ENCODE measurements around the gene TEDC1. TPM values are rescaled to one million over a fixed set of nuclear protein-coding genes. Genes with fewer than 3 reads are reported as not detected.

The TEDC1 gene
- total RNA-seq, 2 donors from 2014 or later: 9.1 to 23.8 TPM

DNA sequence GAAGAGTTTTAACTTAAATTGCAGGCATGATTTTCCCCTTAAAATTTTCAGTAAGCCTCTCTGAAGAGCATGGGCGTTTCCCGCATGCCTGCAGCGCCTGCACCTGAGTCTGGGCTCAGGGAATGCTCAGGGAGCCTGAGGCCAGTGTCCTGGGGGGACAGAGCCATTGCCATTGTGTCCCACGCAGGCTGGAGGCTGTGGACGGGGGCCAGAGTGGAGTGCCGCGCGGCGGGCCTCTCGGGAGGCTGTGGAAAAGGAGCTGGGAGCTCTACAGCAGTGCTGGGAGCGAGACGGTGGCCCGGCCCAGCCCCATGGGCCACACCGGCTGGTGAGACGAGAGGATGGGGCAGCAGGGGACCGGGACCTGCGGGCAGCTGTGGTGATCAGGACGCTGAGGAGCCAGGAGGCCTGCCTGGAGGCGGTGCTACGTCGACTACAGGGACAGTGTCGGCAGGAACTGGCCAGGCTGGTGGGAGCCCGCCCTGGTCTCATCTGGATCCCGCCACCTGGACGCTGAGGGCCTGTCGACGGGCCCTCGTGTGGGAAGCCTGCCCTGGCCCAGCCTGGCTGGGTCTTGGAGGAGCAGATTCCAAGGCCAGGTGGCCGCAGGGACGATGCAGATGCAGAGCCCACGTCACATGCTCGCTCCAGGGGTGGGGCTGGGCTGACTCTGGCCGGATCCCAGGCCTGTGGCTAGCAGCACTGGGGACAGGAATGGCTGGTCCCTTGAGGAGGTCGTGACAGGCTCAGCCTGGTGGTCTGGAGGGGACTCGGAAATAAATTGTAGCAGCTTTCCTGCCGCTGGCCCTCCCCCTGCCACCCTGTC, 7.6 kb downstream of the TEDC1 start:
- WGBS, 2 experiments (ENCODE audit: insufficient coverage in 1 of 2, insufficient read length in 1 of 2): 89 to 90% methylated on average over 32 to 36 of the region's 36 CpGs
- Mint-ChIP-seq H3K36me3 (ENCODE audit: low read depth) (no peaks in the 10 kb centered on the region), H3K4me3 (no peak overlapping the region), H3K9me3 (no peaks in the 10 kb centered on the region), H3K4me1 (peaks cover 3% of the 10 kb centered on the region), H3K27ac (peak overlapping the region; percentile 30), H3K27me3 (ENCODE audit: insufficient read depth) (no peaks in the 10 kb centered on the region)
- H3K27me3 ChIP-seq (ENCODE audit: control insufficient read depth, insufficient read depth, low read length, poor library complexity, severe bottlenecking): no peaks in the 10 kb centered on the region
- no peaks in the 10 kb centered on the region for H3K36me3 ChIP-seq (ENCODE audit: control insufficient read depth, insufficient read depth, low read length)
- no peak for TF ChIP-seq CTCF (conservative IDR thresholded peaks at IDR 0.05)
- peak overlapping the region; percentile 82 for H3K27ac ChIP-seq (ENCODE audit: low read depth, low read length)
- no peak overlapping the region for H3K4me3 ChIP-seq (ENCODE audit: low read length)
- no peaks in the 10 kb centered on the region for H3K9me3 ChIP-seq (ENCODE audit: control insufficient read depth, low read length)
- no peak for DNase-seq
- H3K9ac ChIP-seq (ENCODE audit: extremely low read depth, low read length, poor library complexity, severe bottlenecking): no peak overlapping the region
- H3K4me1 ChIP-seq (ENCODE audit: control insufficient read depth, insufficient read depth, low read length): peaks cover 2% of the 10 kb centered on the region

GRCh38 chr14:105499256-105500035, 8.4 kb downstream of the TEDC1 start:
- Histone ChIP-seq H3K9me3 (ENCODE audit: control insufficient read depth, low read length) (no peaks in the 10 kb centered on the region), H3K4me1 (ENCODE audit: control insufficient read depth, insufficient read depth, low read length) (peaks cover 2% of the 10 kb centered on the region), H3K4me3 (ENCODE audit: low read length) (no peak overlapping the region), H3K9ac (ENCODE audit: extremely low read depth, low read length, poor library complexity, severe bottlenecking) (no peak overlapping the region), H3K36me3 (ENCODE audit: control insufficient read depth, insufficient read depth, low read length) (no peaks in the 10 kb centered on the region), H3K27ac (ENCODE audit: low read depth, low read length) (peak overlapping the region; percentile 82), H3K27me3 (ENCODE audit: control insufficient read depth, insufficient read depth, low read length, poor library complexity, severe bottlenecking) (no peaks in the 10 kb centered on the region)
- Mint-ChIP-seq H3K27me3 (ENCODE audit: insufficient read depth) (no peaks in the 10 kb centered on the region), H3K27ac (no peak overlapping the region), H3K36me3 (ENCODE audit: low read depth) (no peaks in the 10 kb centered on the region), H3K4me3 (no peak overlapping the region), H3K4me1 (peaks cover 3% of the 10 kb centered on the region), H3K9me3 (no peaks in the 10 kb centered on the region)
- no peak for TF ChIP-seq CTCF (conservative IDR thresholded peaks at IDR 0.05)
- peak; percentile 79 for DNase-seq
- 84 to 100% methylated on average over 2 to 27 of the region's 27 CpGs for WGBS, 2 experiments (ENCODE audit: insufficient coverage in 1 of 2, insufficient read length in 1 of 2)

DNA sequence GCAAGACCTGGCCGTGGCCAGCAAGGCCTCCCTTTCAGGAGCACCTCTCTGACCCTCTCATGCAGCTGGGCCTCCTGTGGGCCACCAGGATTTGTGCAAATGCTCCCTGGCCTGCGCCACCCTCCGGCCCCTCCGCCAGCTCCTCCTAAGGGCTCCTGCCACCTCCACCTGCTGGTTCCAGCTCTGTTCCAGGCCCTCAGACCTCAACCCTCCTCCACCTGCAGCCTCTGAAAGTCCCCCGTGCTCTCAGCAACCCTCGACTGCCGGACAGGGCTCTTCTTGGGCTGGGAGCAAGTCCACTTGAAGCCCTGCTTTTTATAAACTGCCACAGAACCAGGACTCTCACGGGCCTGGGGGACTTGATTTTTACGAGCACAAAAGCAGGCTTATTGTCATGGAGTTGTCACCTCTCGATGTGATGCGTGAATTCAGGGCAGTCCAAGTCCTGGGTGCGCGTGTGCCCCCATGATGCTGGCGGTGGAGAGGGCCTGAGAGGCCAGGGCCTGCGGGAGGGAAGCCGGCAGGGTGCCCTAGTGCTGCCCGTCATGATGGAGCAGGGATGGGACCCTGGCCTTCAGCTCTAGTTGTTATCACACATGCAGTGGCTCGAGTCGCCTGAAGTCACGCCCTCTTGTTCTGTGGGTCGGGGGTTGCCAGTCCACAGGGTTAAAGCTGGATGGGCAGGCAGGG, 9.1 kb downstream of the TEDC1 start:
- H3K9ac ChIP-seq (ENCODE audit: extremely low read depth, low read length, poor library complexity, severe bottlenecking): no peak overlapping the region
- no peaks in the 10 kb centered on the region for H3K9me3 ChIP-seq (ENCODE audit: control insufficient read depth, low read length)
- no peak overlapping the region for H3K4me3 ChIP-seq (ENCODE audit: low read length)
- H3K4me1 Mint-ChIP-seq: peaks cover 3% of the 10 kb centered on the region
- H3K4me1 ChIP-seq (ENCODE audit: control insufficient read depth, insufficient read depth, low read length): peaks cover 2% of the 10 kb centered on the region
- no peak for DNase-seq
- no peak for TF ChIP-seq CTCF (conservative IDR thresholded peaks at IDR 0.05)
- H3K36me3 Mint-ChIP-seq (ENCODE audit: low read depth): no peaks in the 10 kb centered on the region
- H3K27ac ChIP-seq (ENCODE audit: low read depth, low read length): peak overlapping the region; percentile 82
- H3K27me3 ChIP-seq (ENCODE audit: control insufficient read depth, insufficient read depth, low read length, poor library complexity, severe bottlenecking): no peaks in the 10 kb centered on the region
- H3K4me3 Mint-ChIP-seq: no peak overlapping the region
- no peaks in the 10 kb centered on the region for H3K9me3 Mint-ChIP-seq
- no peaks in the 10 kb centered on the region for H3K27me3 Mint-ChIP-seq (ENCODE audit: insufficient read depth)
- H3K27ac Mint-ChIP-seq: no peak overlapping the region
- 91 to 94% methylated on average over 16 to 21 of the region's 21 CpGs for WGBS, 2 experiments (ENCODE audit: insufficient coverage in 1 of 2, insufficient read length in 1 of 2)
- no peaks in the 10 kb centered on the region for H3K36me3 ChIP-seq (ENCODE audit: control insufficient read depth, insufficient read depth, low read length)
